Upper lobe of left lung (tissue), 6 donors: ENCODE measurements around the gene GCNA. TPM values are rescaled to one million over a fixed set of nuclear protein-coding genes. Genes with fewer than 3 reads are reported as not detected.

Source experiments
- ATAC-seq, 2 donors: fragments of 200-7000 bp; cut with Tn5 transposase; one replicate each; pipeline ENCODE4 v1.9.1; 2022; ENCODE audit warnings: mild to moderate bottlenecking in 2 of 2, moderate library complexity in 2 of 2; ENCODE audit not compliant: low FRiP score in 2 of 2
- DNase-seq, 2 donors: peaks; one replicate each; pipeline ENCODE4 v3.0.0-alpha.2; 2019 to 2020
- H3K27ac ChIP-seq, 4 donors: fragments of 200-600 bp; sonication (generic); one replicate each; pipeline ENCODE4 v1.5.1; 2016 to 2019
- H3K27me3 ChIP-seq, 4 donors: fragments of 200-600 bp; sonication (generic); one replicate each; pipeline ENCODE4 v1.5.1; 2017 to 2019
- H3K36me3 ChIP-seq, 4 donors: fragments of 200-600 bp; sonication (generic); one replicate each; pipeline ENCODE4 v1.5.1; 2016 to 2019
- H3K4me1 ChIP-seq, 4 donors: fragments of 200-600 bp; sonication (generic); one replicate each; pipeline ENCODE4 v1.5.1; 2018 to 2019
- H3K4me3 ChIP-seq, 4 donors: fragments of 200-600 bp; sonication (generic); one replicate each; pipeline ENCODE4 v1.5.1; 2017 to 2019; ENCODE audit warnings: mild to moderate bottlenecking in 2 of 4, moderate library complexity in 1 of 4
- H3K9me3 ChIP-seq, 4 donors: fragments of 200-600 bp; sonication (generic); one replicate each; pipeline ENCODE4 v1.5.1; 2018 to 2019
- EP300 ChIP-seq, 4 donors: sonication (generic); formaldehyde crosslinking; IDR thresholded peaks; one replicate each; pipeline ENCODE4 v1.5.1; 2017; ENCODE audit warnings: antibody characterized with exemption in 4 of 4, control low read depth in 2 of 4
- POLR2A ChIP-seq, 4 donors: fragments of 450-650 bp; IDR thresholded peaks; one replicate each; pipeline ENCODE4 v1.5.1; 2016 to 2017; ENCODE audit warnings: antibody characterized with exemption in 4 of 4, mild to moderate bottlenecking in 2 of 4
- POLR2AphosphoS5 ChIP-seq, 2 donors: sonication (generic); formaldehyde crosslinking; IDR thresholded peaks; one replicate each; pipeline ENCODE4 v1.5.1; 2017; ENCODE audit warnings: antibody characterized with exemption in 2 of 2
- WGBS, 2 donors: methylation state at CpG; one replicate each; pipeline ENCODE4 v1.1.5; 2017 to 2018; 5-methylcytosine and 5-hydroxymethylcytosine counted together
- total RNA-seq, 6 donors: library from RNA; depleted of rRNA in 4 of 6; stranded (reverse); fragments of >200 nt in 4 of 6; gene quantifications; one replicate each; pipeline versions ENCODE4 v1.1.0 to v1.2.1, GENCODE V29; 2016 to 2021
- TF ChIP-seq, protein P1 (sequence below), 6 experiments: fragments of 450-650 bp in 4 of 6; fragments of 200-600 bp in 2 of 6; sonication (generic) in 2 of 6; IDR thresholded peaks; one replicate each; pipeline ENCODE4 v1.5.1; 2016 to 2019; ENCODE audit warnings: antibody characterized with exemption in 6 of 6
- donor health status: DM: no; HTN: no; CAD: no; lungs with moderate emphysema.
- donor health status: DM: no; HTN: yes; CAD: no; lungs with severe emphysema.

GCNA gene
- total RNA-seq, 6 donors from 2014 or later = 1.1 to 7.3 (median 2.9) TPM

DNA sequence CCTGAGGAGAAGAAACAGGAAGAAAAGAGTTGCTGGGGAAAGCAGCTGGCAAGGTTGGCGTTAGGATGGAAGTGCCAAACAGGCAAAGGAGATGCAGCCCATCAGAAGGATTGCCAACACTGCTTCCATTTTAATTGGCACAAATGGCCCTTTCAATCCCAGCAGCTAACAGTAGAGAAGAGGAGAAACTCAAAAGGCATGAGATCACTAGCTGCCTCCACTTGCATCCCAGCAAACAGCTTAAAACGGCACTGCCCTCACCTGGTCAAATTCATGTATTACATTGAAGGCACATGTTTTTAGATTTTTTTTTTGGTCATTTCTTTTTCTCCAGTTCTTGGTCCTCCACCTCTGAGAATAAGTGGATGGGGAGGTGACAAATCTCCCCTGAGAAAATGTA lies 74.2 kb downstream of the GCNA start:
- DNase-seq (peak in 1 of 2 donors; percentile 39), ATAC-seq (peak; percentile 69 to 85)
- Histone ChIP-seq H3K27ac (no peak overlapping the region), H3K4me3 (no peak overlapping the region), H3K9me3 (no peaks in the 10 kb centered on the region), H3K36me3 (no peaks in the 10 kb centered on the region), H3K4me1 (no peaks in the 10 kb centered on the region), H3K27me3 (no peaks in the 10 kb centered on the region)
- TF ChIP-seq EP300 (IDR thresholded peaks at IDR 0.05) = no peak
- TF ChIP-seq, protein P1, sequence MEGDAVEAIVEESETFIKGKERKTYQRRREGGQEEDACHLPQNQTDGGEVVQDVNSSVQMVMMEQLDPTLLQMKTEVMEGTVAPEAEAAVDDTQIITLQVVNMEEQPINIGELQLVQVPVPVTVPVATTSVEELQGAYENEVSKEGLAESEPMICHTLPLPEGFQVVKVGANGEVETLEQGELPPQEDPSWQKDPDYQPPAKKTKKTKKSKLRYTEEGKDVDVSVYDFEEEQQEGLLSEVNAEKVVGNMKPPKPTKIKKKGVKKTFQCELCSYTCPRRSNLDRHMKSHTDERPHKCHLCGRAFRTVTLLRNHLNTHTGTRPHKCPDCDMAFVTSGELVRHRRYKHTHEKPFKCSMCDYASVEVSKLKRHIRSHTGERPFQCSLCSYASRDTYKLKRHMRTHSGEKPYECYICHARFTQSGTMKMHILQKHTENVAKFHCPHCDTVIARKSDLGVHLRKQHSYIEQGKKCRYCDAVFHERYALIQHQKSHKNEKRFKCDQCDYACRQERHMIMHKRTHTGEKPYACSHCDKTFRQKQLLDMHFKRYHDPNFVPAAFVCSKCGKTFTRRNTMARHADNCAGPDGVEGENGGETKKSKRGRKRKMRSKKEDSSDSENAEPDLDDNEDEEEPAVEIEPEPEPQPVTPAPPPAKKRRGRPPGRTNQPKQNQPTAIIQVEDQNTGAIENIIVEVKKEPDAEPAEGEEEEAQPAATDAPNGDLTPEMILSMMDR (IDR thresholded peaks at IDR 0.05) = peak in 5 of 6 experiments; percentile 40 to 53 (median 40)
- 31 to 33% methylated on average over 2 of the region's 2 CpGs for WGBS, 2 donors

DNA sequence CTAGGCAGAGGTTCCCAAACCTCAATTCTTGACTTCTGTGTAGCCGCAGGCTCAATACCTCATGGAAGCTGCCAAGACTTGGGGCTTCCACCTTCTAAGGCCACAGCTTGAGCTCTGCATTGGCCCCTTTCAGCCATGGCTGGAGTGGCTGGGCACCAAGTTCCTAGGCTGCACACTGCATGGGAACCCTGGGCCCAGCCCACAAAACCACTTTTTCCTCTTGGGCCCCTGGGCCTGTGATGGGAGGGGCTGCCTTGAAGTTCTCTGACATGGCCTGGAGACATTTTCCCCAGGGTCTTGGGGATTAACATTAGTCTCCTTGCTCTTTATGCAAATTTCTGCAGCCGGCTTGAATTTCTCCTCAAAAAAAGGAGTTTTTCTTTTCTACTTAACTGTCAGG lies 75.1 kb downstream of the GCNA start:
- no peaks in the 10 kb centered on the region for H3K4me1 ChIP-seq
- WGBS, 2 donors = 92 to 100% methylated on average over 1 to 2 of the region's 2 CpGs
- no peaks in the 10 kb centered on the region for H3K27me3 ChIP-seq
- no peaks in the 10 kb centered on the region for H3K36me3 ChIP-seq
- no peak overlapping the region for H3K27ac ChIP-seq
- DNase-seq = no peak
- no peaks in the 10 kb centered on the region for H3K9me3 ChIP-seq
- ATAC-seq = no peak
- no peak overlapping the region for H3K4me3 ChIP-seq
- TF ChIP-seq, protein P1 (IDR thresholded peaks at IDR 0.05) = no peak
- TF ChIP-seq EP300 (IDR thresholded peaks at IDR 0.05) = no peak
- no peak for TF ChIP-seq POLR2A (IDR thresholded peaks at IDR 0.05)
- no peak for TF ChIP-seq POLR2AphosphoS5 (IDR thresholded peaks at IDR 0.05)

- no peak for ATAC-seq
- Histone ChIP-seq H3K27me3 (no peaks in the 10 kb centered on the region), H3K4me1 (no peaks in the 10 kb centered on the region), H3K9me3 (no peaks in the 10 kb centered on the region), H3K27ac (no peak overlapping the region), H3K36me3 (no peaks in the 10 kb centered on the region), H3K4me3 (no peak overlapping the region)
- no peak for TF ChIP-seq POLR2AphosphoS5 (IDR thresholded peaks at IDR 0.05)
- TF ChIP-seq EP300 (IDR thresholded peaks at IDR 0.05) = no peak
- TF ChIP-seq, protein P1 (IDR thresholded peaks at IDR 0.05) = no peak
- no peak for TF ChIP-seq POLR2A (IDR thresholded peaks at IDR 0.05)
- no peak for DNase-seq
- 70 to 87% methylated on average over 4 of the region's 4 CpGs for WGBS, 2 donors
These were observed 79.0 kb downstream of the GCNA start for GRCh38 chrX:71657267-71657666.

GRCh38 chrX:71659342-71659741 lies 81.1 kb downstream of the GCNA start:
- Histone ChIP-seq H3K36me3 (no peaks in the 10 kb centered on the region), H3K4me1 (no peaks in the 10 kb centered on the region), H3K4me3 (no peak overlapping the region), H3K9me3 (no peaks in the 10 kb centered on the region), H3K27me3 (no peaks in the 10 kb centered on the region), H3K27ac (no peak overlapping the region)
- ATAC-seq (no peak), DNase-seq (no peak)
- TF ChIP-seq POLR2A (IDR thresholded peaks at IDR 0.05) (no peak), POLR2AphosphoS5 (IDR thresholded peaks at IDR 0.05) (no peak), EP300 (IDR thresholded peaks at IDR 0.05) (no peak)
- 64 to 69% methylated on average over 3 of the region's 3 CpGs for WGBS, 2 donors

- TF ChIP-seq POLR2AphosphoS5 (IDR thresholded peaks at IDR 0.05) (no peak), EP300 (IDR thresholded peaks at IDR 0.05) (no peak), POLR2A (IDR thresholded peaks at IDR 0.05) (no peak)
- TF ChIP-seq, protein P1 (IDR thresholded peaks at IDR 0.05) = no peak
- H3K4me1 ChIP-seq = no peaks in the 10 kb centered on the region
- 83% methylated on average over 6 of the region's 6 CpGs; no CpG with 5 or more reads in 1 of the 2 donors for WGBS, 2 donors
- H3K27ac ChIP-seq = no peak overlapping the region
- ATAC-seq = no peak
- H3K36me3 ChIP-seq = no peaks in the 10 kb centered on the region
- DNase-seq = no peak
- no peaks in the 10 kb centered on the region for H3K9me3 ChIP-seq
- H3K4me3 ChIP-seq = no peak overlapping the region
- no peaks in the 10 kb centered on the region for H3K27me3 ChIP-seq
These were observed 81.7 kb downstream of the GCNA start for GRCh38 chrX:71659959-71660358.
